Osteoblast (primary cell): ENCODE results near the gene TCTN2. TPM values are rescaled to one million over a fixed set of nuclear protein-coding genes. Genes with fewer than 3 reads are reported as not detected.

Experiments
- DNase-seq: peaks from one replicate; pipeline ENCODE4 v3.0.0; 2011; ENCODE audit warnings: low spot score, mixed read lengths; ENCODE audit not compliant: insufficient read length; ENCODE audit errors: missing footprints
- H2AFZ ChIP-seq: 2 replicates; pipeline ENCODE4 v1.6.0; 2011; ENCODE audit warnings: mild to moderate bottlenecking, low read length
- H3K27ac ChIP-seq: 2 replicates; pipeline ENCODE4 v1.5.1; 2011; ENCODE audit warnings: mild to moderate bottlenecking, low read depth, low read length, moderate library complexity
- H3K27me3 ChIP-seq: 2 replicates; pipeline ENCODE4 v1.6.0; 2012; ENCODE audit warnings: mild to moderate bottlenecking, control low read depth, inconsistent platforms, low read length, moderate library complexity; ENCODE audit not compliant: insufficient read depth
- H3K36me3 ChIP-seq: 2 replicates; pipeline ENCODE4 v1.5.1; 2011; ENCODE audit warnings: mild to moderate bottlenecking, low read length, control low read depth, moderate library complexity; ENCODE audit not compliant: insufficient read depth
- H3K4me1 ChIP-seq: 2 replicates; pipeline ENCODE4 v1.5.1; 2011; ENCODE audit warnings: mild to moderate bottlenecking, low read length, control low read depth, moderate library complexity; ENCODE audit not compliant: insufficient read depth
- H3K4me2 ChIP-seq: 2 replicates; pipeline ENCODE4 v1.6.0; 2011; ENCODE audit warnings: mild to moderate bottlenecking, low read length; ENCODE audit not compliant: insufficient read depth
- H3K4me3 ChIP-seq: fragments of 200-600 bp; sonication (generic); 3 replicates; pipeline ENCODE4 v1.5.1; 2012; ENCODE audit warnings: mild to moderate bottlenecking, low read length, inconsistent platforms; ENCODE audit not compliant: insufficient read depth
- H3K79me2 ChIP-seq: 2 replicates; pipeline ENCODE4 v1.6.0; 2012; ENCODE audit warnings: mild to moderate bottlenecking, low read length, control low read depth, inconsistent platforms; ENCODE audit not compliant: insufficient read depth
- H3K9me3 ChIP-seq: 2 replicates; pipeline ENCODE4 v1.5.1; 2011; ENCODE audit warnings: low read depth, low read length, control low read depth
- H4K20me1 ChIP-seq: 2 replicates; pipeline ENCODE4 v1.6.0; 2012; ENCODE audit warnings: mild to moderate bottlenecking, low read length, control low read depth; ENCODE audit not compliant: insufficient read depth
- CTCF ChIP-seq: IDR thresholded peaks from 2 replicates; pipeline ENCODE4 v1.5.1; 2011; ENCODE audit warnings: mild to moderate bottlenecking, low read depth, low read length, moderate library complexity; ENCODE audit errors: extremely low read depth
- total RNA-seq: library from RNA; depleted of rRNA; stranded (reverse); fragments of >200 nt; gene quantifications from 2 replicates; pipeline ENCODE4 v1.2.3, GENCODE V29; 2012

TCTN2 gene
- total RNA-seq, 1 donor, result 23.5 TPM

GRCh38 chr12:123743002-123743401 lies 72.1 kb downstream of the TCTN2 start:
- no peaks in the 10 kb centered on the region for H3K9me3 ChIP-seq
- peaks cover 49% of the 10 kb centered on the region for H3K36me3 ChIP-seq
- no peak for DNase-seq
- H3K4me3 ChIP-seq, result no peak overlapping the region
- TF ChIP-seq CTCF, result no peak
- H3K27me3 ChIP-seq, result no peaks in the 10 kb centered on the region
- H4K20me1 ChIP-seq, result no peaks in the 10 kb centered on the region
- H3K4me1 ChIP-seq, result no peaks in the 10 kb centered on the region
- no peak overlapping the region for H2AFZ ChIP-seq
- H3K27ac ChIP-seq, result no peak overlapping the region
- no peaks in the 10 kb centered on the region for H3K79me2 ChIP-seq
- H3K4me2 ChIP-seq, result no peak overlapping the region

- no peak for DNase-seq
- no peaks in the 10 kb centered on the region for H3K79me2 ChIP-seq
- H3K27me3 ChIP-seq, result no peaks in the 10 kb centered on the region
- H4K20me1 ChIP-seq, result no peaks in the 10 kb centered on the region
- peaks cover 4% of the 10 kb centered on the region for H3K4me1 ChIP-seq
- no peak for TF ChIP-seq CTCF
- H3K27ac ChIP-seq, result no peak overlapping the region
- H3K9me3 ChIP-seq, result no peaks in the 10 kb centered on the region
- H3K36me3 ChIP-seq, result peaks cover 47% of the 10 kb centered on the region
- no peak overlapping the region for H3K4me2 ChIP-seq
- H3K4me3 ChIP-seq, result no peak overlapping the region
- no peak overlapping the region for H2AFZ ChIP-seq
These were observed 73.9 kb downstream of the TCTN2 start for GRCh38 chr12:123744836-123745235.

- Histone ChIP-seq H3K4me1 (peaks cover 4% of the 10 kb centered on the region), H3K79me2 (no peaks in the 10 kb centered on the region), H3K4me3 (no peak overlapping the region), H2AFZ (no peak overlapping the region), H3K36me3 (peaks cover 37% of the 10 kb centered on the region), H3K27ac (no peak overlapping the region), H3K4me2 (no peak overlapping the region), H3K9me3 (no peaks in the 10 kb centered on the region), H3K27me3 (no peaks in the 10 kb centered on the region), H4K20me1 (no peaks in the 10 kb centered on the region)
- no peak for DNase-seq
- no peak for TF ChIP-seq CTCF
These were observed 76.4 kb downstream of the TCTN2 start for GRCh38 chr12:123747309-123747708.

- TF ChIP-seq CTCF, result no peak
- H3K27me3 ChIP-seq, result no peaks in the 10 kb centered on the region
- H2AFZ ChIP-seq, result no peak overlapping the region
- no peak overlapping the region for H3K27ac ChIP-seq
- H4K20me1 ChIP-seq, result no peaks in the 10 kb centered on the region
- peaks cover 37% of the 10 kb centered on the region for H3K36me3 ChIP-seq
- DNase-seq, result no peak
- no peak overlapping the region for H3K4me2 ChIP-seq
- H3K79me2 ChIP-seq, result no peaks in the 10 kb centered on the region
- peaks cover 4% of the 10 kb centered on the region for H3K4me1 ChIP-seq
- no peaks in the 10 kb centered on the region for H3K9me3 ChIP-seq
- H3K4me3 ChIP-seq, result no peak overlapping the region
These were observed 77.2 kb downstream of the TCTN2 start for GRCh38 chr12:123748161-123748560.
